CD4-positive, alpha-beta T cell treated with Interleukin-10 for 1 hour (primary cell): ENCODE results near the gene KEAP1.

ENCODE experiments used
- DNase-seq: peaks from one replicate; pipeline ENCODE4 v3.0.0-alpha.2; 2020

The KEAP1 gene

GRCh38 chr19:10439588-10439987 is 63.6 kb downstream of the KEAP1 start:
- DNase-seq: no peak
